ENCODE measurements around the gene MRPS6.

Gene MRPS6

GRCh38 chr21:34143685-34144182, 70.4 kb downstream of the MRPS6 start:
- Mint-ChIP-seq H3K27me3 (ENCODE audit: low read depth) (no peaks in the 10 kb centered on the region), H3K36me3 (ENCODE audit: low read depth) (peaks cover 88% of the 10 kb centered on the region), H3K4me1 (peaks cover 31% of the 10 kb centered on the region), H3K27ac (peak overlapping the region; percentile 36 to 91 (median 91)), H3K4me3 (peak overlapping the region in 1 of 3 experiments; percentile 15), H3K9me3 (peaks cover 13% of the 10 kb centered on the region)
- no peak for TF ChIP-seq CTCF (IDR thresholded peaks at IDR 0.05; ENCODE audit: unreplicated experiment in 3 of 3)

- H3K27me3 Mint-ChIP-seq (ENCODE audit: low read depth) = no peaks in the 10 kb centered on the region
- no peak overlapping the region for H3K4me3 Mint-ChIP-seq
- TF ChIP-seq CTCF (IDR thresholded peaks at IDR 0.05; ENCODE audit: unreplicated experiment in 3 of 3) = no peak
- H3K9me3 Mint-ChIP-seq = peaks cover 13% of the 10 kb centered on the region
- peaks cover 88% of the 10 kb centered on the region for H3K36me3 Mint-ChIP-seq (ENCODE audit: low read depth)
- H3K4me1 Mint-ChIP-seq = peaks cover 31% of the 10 kb centered on the region
- H3K27ac Mint-ChIP-seq = peak overlapping the region; percentile 36 to 91 (median 91)
Observed at GRCh38 chr21:34144224-34144623, 70.8 kb downstream of the MRPS6 start.

GRCh38 chr21:34147792-34148418, 74.5 kb downstream of the MRPS6 start:
- peak overlapping the region; percentile 65 to 85 (median 80) for H3K27ac Mint-ChIP-seq
- peaks cover 78% of the 10 kb centered on the region for H3K36me3 Mint-ChIP-seq (ENCODE audit: low read depth)
- H3K4me1 Mint-ChIP-seq = peaks cover 26% of the 10 kb centered on the region

GRCh38 chr21:34148419-34148804, 75.0 kb downstream of the MRPS6 start:
- peak overlapping the region; percentile 65 to 85 (median 80) for H3K27ac Mint-ChIP-seq
- H3K36me3 Mint-ChIP-seq (ENCODE audit: low read depth) = peaks cover 78% of the 10 kb centered on the region
- peaks cover 26% of the 10 kb centered on the region for H3K4me1 Mint-ChIP-seq
- H3K27me3 Mint-ChIP-seq (ENCODE audit: low read depth) = no peaks in the 10 kb centered on the region
- H3K9me3 Mint-ChIP-seq = peaks cover 15% of the 10 kb centered on the region
- no peak for TF ChIP-seq CTCF (IDR thresholded peaks at IDR 0.05; ENCODE audit: unreplicated experiment in 3 of 3)
- no peak overlapping the region for H3K4me3 Mint-ChIP-seq

More at GRCh38 chr21:34147792-34148418, 74.5 kb downstream of the MRPS6 start:
- H3K4me3 Mint-ChIP-seq = peak overlapping the region in 1 of 3 experiments; percentile 28
- peaks cover 15% of the 10 kb centered on the region for H3K9me3 Mint-ChIP-seq
- no peak for TF ChIP-seq CTCF (IDR thresholded peaks at IDR 0.05; ENCODE audit: unreplicated experiment in 3 of 3)
- H3K27me3 Mint-ChIP-seq (ENCODE audit: low read depth) = no peaks in the 10 kb centered on the region

- H3K9me3 Mint-ChIP-seq = peaks cover 15% of the 10 kb centered on the region
- no peak overlapping the region for H3K4me3 Mint-ChIP-seq
- H3K27me3 Mint-ChIP-seq (ENCODE audit: low read depth) = no peaks in the 10 kb centered on the region
- peak overlapping the region; percentile 65 to 85 (median 80) for H3K27ac Mint-ChIP-seq
- TF ChIP-seq CTCF (IDR thresholded peaks at IDR 0.05; ENCODE audit: unreplicated experiment in 3 of 3) = no peak
- H3K36me3 Mint-ChIP-seq (ENCODE audit: low read depth) = peaks cover 75% of the 10 kb centered on the region
- peaks cover 26% of the 10 kb centered on the region for H3K4me1 Mint-ChIP-seq
Observed at GRCh38 chr21:34148826-34149558, 75.6 kb downstream of the MRPS6 start.
